ENCODE data around the gene PPEF1.
"Not testable (repeated sequence)": the region's sequence is repeated elsewhere in the genome, so short reads cannot be mapped to it uniquely, and the experiment has no call there.

PPEF1 gene

GRCh38 chrX:18702362-18703195 lies 4.9 kb upstream of the PPEF1 start:
- DNase-seq, result no peak

GRCh38 chrX:18709833-18710232 lies 2.4 kb downstream of the PPEF1 start:
- DNase-seq, result no peak

- DNase-seq, result no peak
Observed at GRCh38 chrX:18714910-18715309, 7.5 kb downstream of the PPEF1 start.

- DNase-seq, result no peak
Observed at GRCh38 chrX:18719852-18720251, 12.4 kb downstream of the PPEF1 start.

- no peak for DNase-seq
Observed at GRCh38 chrX:18721683-18722499, 14.4 kb downstream of the PPEF1 start.

- DNase-seq, result no peak
Observed at GRCh38 chrX:18722500-18723071, 15.1 kb downstream of the PPEF1 start.

- DNase-seq, result no peak
Observed at GRCh38 chrX:18725310-18725943, 18.0 kb downstream of the PPEF1 start.

GRCh38 chrX:18733287-18733686 lies 25.8 kb downstream of the PPEF1 start:
- no peak for DNase-seq

GRCh38 chrX:18739609-18740008 lies 32.2 kb downstream of the PPEF1 start:
- DNase-seq, result not testable (repeated sequence)

GRCh38 chrX:18748499-18748898 lies 41.1 kb downstream of the PPEF1 start:
- no peak for DNase-seq

- no peak for DNase-seq
Observed at GRCh38 chrX:18753631-18754030, 46.2 kb downstream of the PPEF1 start.

- no peak for DNase-seq
Observed at GRCh38 chrX:18755651-18756050, 48.2 kb downstream of the PPEF1 start.

- DNase-seq, result no peak
Observed at GRCh38 chrX:18757956-18758932, 50.8 kb downstream of the PPEF1 start.

- no peak for DNase-seq
Observed at GRCh38 chrX:18761750-18762149, 54.3 kb downstream of the PPEF1 start.

- not testable (repeated sequence) for DNase-seq
Observed at GRCh38 chrX:18763106-18763505, 55.7 kb downstream of the PPEF1 start.

- no peak for DNase-seq
Observed at GRCh38 chrX:18769364-18769763, 61.9 kb downstream of the PPEF1 start.

- no peak for DNase-seq
Observed at GRCh38 chrX:18769812-18770573, 62.5 kb downstream of the PPEF1 start.

GRCh38 chrX:18789916-18790315 lies 82.5 kb downstream of the PPEF1 start:
- no peak for DNase-seq

GRCh38 chrX:18792828-18793227 lies 85.4 kb downstream of the PPEF1 start:
- no peak for DNase-seq

- peak; percentile 95 for DNase-seq
Observed at GRCh38 chrX:18793601-18794089, 86.2 kb downstream of the PPEF1 start.

GRCh38 chrX:18797141-18797540 lies 89.7 kb downstream of the PPEF1 start:
- DNase-seq, result no peak

Measured in NCI-H524 treated with DMSO at 0.1 percent for 48 hours (cell line).